HepG2 (cell line): Measurements from ENCODE around the gene FAF1. TPM values are rescaled to one million over a fixed set of nuclear protein-coding genes. Genes with fewer than 3 reads are reported as not detected.

Experiments
- ATAC-seq: fragments of 200-7000 bp; cut with Tn5 transposase; 3 replicates; pipeline ENCODE4 v1.9.1; 2020; ENCODE audit warnings: mild to moderate bottlenecking, moderate library complexity
- BruUV-seq: library from RNA; stranded (reverse); fragments of 400-500 nt; replicated peaks from 2 replicates; lab custom pipeline; 2021; lab: Mats Ljungman, UMichigan
- CTCF ChIA-PET: fragments of 300-600 bp; formaldehyde crosslinking; extraction: SDS; loops from one replicate; lab custom pipeline; 2021; ENCODE audit warnings: low total read pairs, inconsistent platforms, low intra/inter-chr PET ratio; lab: Yijun Ruan, JAX
- POLR2A ChIA-PET: fragments of 350-600 bp; sonication (Branson Sonifier 250); formaldehyde crosslinking; loops from one replicate; lab custom pipeline; 2020; ENCODE audit warnings: antibody characterized with exemption, inconsistent platforms; lab: Yijun Ruan, JAX
- DNase-seq: peaks from one replicate; pipeline ENCODE4 v3.0.0-alpha.2; 2015; ENCODE audit warnings: low spot score
- FAIRE-seq: peaks from 3 replicates; lab custom pipeline; 2011; peaks lifted over from hg19 to GRCh38; lab: Jason Lieb, UNC
- H2AFZ ChIP-seq: one replicate; pipeline ENCODE4 v1.6.1; 2011; ENCODE audit warnings: low read length, inconsistent platforms
- H3K27ac ChIP-seq: fragments of 300-600 bp; 3 replicates; pipeline ENCODE4 v1.8.0; 2011; ENCODE audit warnings: mixed run types, mild to moderate bottlenecking, mixed read lengths, low read length, inconsistent platforms; ENCODE audit not compliant: insufficient read depth; ENCODE audit errors: extremely low read length
- H3K27me3 ChIP-seq, 2 experiments: fragments of 200-600 bp in 1 of 2; 2 replicates in 1 of 2; 3 replicates in 1 of 2; pipeline versions ENCODE4 v1.6.0 to v1.8.0; 2011; ENCODE audit warnings: low read length in 2 of 2, mild to moderate bottlenecking in 2 of 2, moderate library complexity in 2 of 2, inconsistent platforms in 1 of 2; ENCODE audit not compliant: insufficient read depth in 2 of 2, control insufficient read depth in 1 of 2
- H3K36me3 ChIP-seq, 2 experiments: fragments of 200-600 bp in 1 of 2; replicated peaks in 1 of 2; 2 replicates in 1 of 2; 3 replicates in 1 of 2; pipeline versions ENCODE4 v1.5.1 to v1.8.0; 2011; ENCODE audit warnings: low read length in 2 of 2, inconsistent platforms in 1 of 2; ENCODE audit not compliant: insufficient read depth in 2 of 2, control insufficient read depth in 1 of 2
- H3K4me1 ChIP-seq: 2 replicates; pipeline ENCODE4 v1.5.1; 2012; ENCODE audit warnings: low read length, inconsistent platforms; ENCODE audit not compliant: insufficient read depth
- H3K4me2 ChIP-seq: 2 replicates; pipeline ENCODE4 v1.6.0; 2011; ENCODE audit warnings: low read depth, low read length, inconsistent platforms
- H3K4me3 ChIP-seq, 3 experiments: fragments of 200-600 bp in 1 of 3; sonication (generic), shearing (Covaris generic) in 1 of 3; replicated peaks in 1 of 3; 2 replicates each; pipeline ENCODE4 v1.5.1; 2011 to 2016; ENCODE audit warnings: low read length in 3 of 3, inconsistent platforms in 2 of 3, low read depth in 2 of 3, mild to moderate bottlenecking in 2 of 3, control low read depth in 1 of 3, mixed read lengths in 1 of 3; ENCODE audit not compliant: insufficient read depth in 1 of 3
- H3K79me2 ChIP-seq: one replicate; pipeline ENCODE4 v1.6.1; 2011; ENCODE audit warnings: low read length, inconsistent platforms; ENCODE audit not compliant: insufficient read depth
- H3K9ac ChIP-seq: 2 replicates; pipeline ENCODE4 v1.6.0; 2011; ENCODE audit warnings: mild to moderate bottlenecking, low read depth, low read length, inconsistent platforms; ENCODE audit not compliant: insufficient read depth
- H3K9me3 ChIP-seq: 2 replicates; pipeline ENCODE4 v1.5.1; 2012; ENCODE audit warnings: mild to moderate bottlenecking, low read length
- H4K20me1 ChIP-seq: 2 replicates; pipeline ENCODE4 v1.6.0; 2011; ENCODE audit warnings: inconsistent platforms, mild to moderate bottlenecking, low read length, moderate library complexity; ENCODE audit not compliant: insufficient read depth
- CC2D1A ChIP-seq: sonication (generic); formaldehyde crosslinking; IDR thresholded peaks from 2 replicates; pipeline ENCODE4 v1.8.1; 2023; ENCODE audit warnings: mild to moderate bottlenecking, missing genetic modification reagents
- KLF11 ChIP-seq: IDR thresholded peaks from 2 replicates; pipeline ENCODE4 v1.6.1; 2016; ENCODE audit warnings: missing compliant biosample characterization
- PHF5A ChIP-seq: IDR thresholded peaks from one replicate; pipeline ENCODE4 v1.6.1; 2018; ENCODE audit warnings: low read depth, missing genetic modification reagents; ENCODE audit not compliant: unreplicated experiment
- PLRG1 ChIP-seq: fragments of 450-650 bp; conservative IDR thresholded peaks from 2 replicates; pipeline ENCODE4 v1.6.1; 2016
- SAP130 ChIP-seq: IDR thresholded peaks from 2 replicates; pipeline ENCODE4 v1.6.1; 2016; ENCODE audit warnings: low read depth
- SYNCRIP ChIP-seq: fragments of 200-400 bp; formaldehyde crosslinking; IDR thresholded peaks from 2 replicates; pipeline ENCODE4 v1.6.1; 2018; ENCODE audit warnings: mild to moderate bottlenecking, low read depth, low read length; ENCODE audit not compliant: insufficient read depth
- ZNF124 ChIP-seq: sonication (generic); formaldehyde crosslinking; IDR thresholded peaks from 2 replicates; pipeline ENCODE4 v1.4.0; 2020; ENCODE audit warnings: missing genetic modification reagents
- ZNF460 ChIP-seq: sonication (generic); formaldehyde crosslinking; IDR thresholded peaks from 2 replicates; pipeline ENCODE4 v1.5.1; 2020; ENCODE audit warnings: missing genetic modification reagents, mild to moderate bottlenecking, borderline replicate concordance
- ZNF737 ChIP-seq: sonication (generic); formaldehyde crosslinking; IDR thresholded peaks from 2 replicates; pipeline ENCODE4 v1.5.0; 2020; ENCODE audit warnings: missing genetic modification reagents, mild to moderate bottlenecking, borderline replicate concordance
- ZSCAN20 ChIP-seq: sonication (generic); formaldehyde crosslinking; IDR thresholded peaks from 2 replicates; pipeline ENCODE4 v1.4.0; 2020; ENCODE audit warnings: missing genetic modification reagents, mild to moderate bottlenecking, borderline replicate concordance
- WGBS: methylation state at CpG from one replicate; pipeline ENCODE4 v1.1.6; 2017; ENCODE audit warnings: low lambda C conversion rate; 5-methylcytosine and 5-hydroxymethylcytosine counted together
- in situ Hi-C: cut with HindIII; loops from 2 replicates; pipeline ENCODE4 v1.10.0; 2017; ENCODE audit warnings: low pct_unique_long_range_greater_than_20kb; ENCODE audit not compliant: extremely low pct_ligation_motif_present
- intact Hi-C: fragments of 100-400 bp; cut with micrococcal nuclease; formaldehyde crosslinking; loops from one replicate; pipeline ENCODE4 v1.10.0; 2022; ENCODE audit not compliant: unreplicated experiment
- polyA plus RNA-seq, 8 experiments: library from polyadenylated mRNA; depleted of rRNA in 3 of 8; stranded (reverse) in 7 of 8; unstranded in 1 of 8; fragments of >200 nt; fragmentation: Illumina TruSeq in 4 of 8; extraction: Trizol in 4 of 8; gene quantifications; 2 replicates each; pipeline versions ENCODE4 v1.2.1 to v1.2.3, GENCODE V29; 2011 to 2016; ENCODE audit warnings: low read depth in 4 of 8, missing spikeins in 1 of 8, mixed read lengths in 1 of 8; ENCODE audit not compliant: insufficient read depth in 1 of 8
- total RNA-seq, 5 experiments: library from RNA; depleted of rRNA; stranded (reverse); fragments of >200 nt; fragmentation: Illumina TruSeq; extraction: Trizol; gene quantifications; 2 replicates each; pipeline ENCODE4 v1.2.3, GENCODE V29; 2016; ENCODE audit warnings: low read depth in 1 of 5
- TF ChIP-seq, protein P1 (sequence below): sonication (generic); formaldehyde crosslinking; IDR thresholded peaks from 2 replicates; pipeline ENCODE4 v1.5.1; 2020; ENCODE audit warnings: mild to moderate bottlenecking, missing genetic modification reagents, borderline replicate concordance
- TF ChIP-seq, protein P2 (sequence below): IDR thresholded peaks from 2 replicates; pipeline ENCODE4 v1.6.1; 2016; ENCODE audit warnings: low read depth
- TF ChIP-seq, protein P3 (sequence below): sonication (generic); formaldehyde crosslinking; IDR thresholded peaks from 2 replicates; pipeline ENCODE4 v1.4.0; 2020; ENCODE audit warnings: mild to moderate bottlenecking, missing genetic modification reagents
- TF ChIP-seq, protein P4 (sequence below): sonication (generic); formaldehyde crosslinking; IDR thresholded peaks from 2 replicates; pipeline ENCODE4 v1.4.0; 2020; ENCODE audit warnings: mild to moderate bottlenecking, missing genetic modification reagents
- TF ChIP-seq, protein P5 (sequence below): sonication (generic); formaldehyde crosslinking; IDR thresholded peaks from 2 replicates; pipeline ENCODE4 v1.5.0; 2020; ENCODE audit warnings: mild to moderate bottlenecking, low read depth, missing genetic modification reagents, borderline replicate concordance

FAF1 gene
- total and polyA plus RNA-seq, 2 of the 13 experiments (the other 11 are each of a cell fraction or from before 2014, with no cell fraction given) = 19.4 to 63.3 TPM

DNA sequence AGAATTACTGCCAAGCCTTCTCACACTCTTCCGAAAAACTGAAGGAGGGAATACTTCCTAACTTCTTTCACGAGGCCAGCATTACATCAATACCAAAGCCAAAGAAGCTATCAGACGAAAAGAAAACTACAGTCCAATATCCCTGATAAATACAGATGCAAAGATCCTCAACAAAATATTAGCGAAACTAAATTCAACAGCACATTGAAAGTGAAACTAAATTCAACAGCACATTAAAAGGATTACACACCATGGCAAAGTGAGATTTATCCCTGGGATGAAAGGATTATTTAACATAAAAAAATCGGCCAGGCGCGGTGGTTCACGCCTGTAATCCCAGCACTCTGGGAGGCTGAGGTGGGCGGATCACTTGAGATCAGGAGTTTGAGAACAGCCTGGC lies 176.8 kb downstream of the FAF1 start (continued):
- TF ChIP-seq, protein P1, sequence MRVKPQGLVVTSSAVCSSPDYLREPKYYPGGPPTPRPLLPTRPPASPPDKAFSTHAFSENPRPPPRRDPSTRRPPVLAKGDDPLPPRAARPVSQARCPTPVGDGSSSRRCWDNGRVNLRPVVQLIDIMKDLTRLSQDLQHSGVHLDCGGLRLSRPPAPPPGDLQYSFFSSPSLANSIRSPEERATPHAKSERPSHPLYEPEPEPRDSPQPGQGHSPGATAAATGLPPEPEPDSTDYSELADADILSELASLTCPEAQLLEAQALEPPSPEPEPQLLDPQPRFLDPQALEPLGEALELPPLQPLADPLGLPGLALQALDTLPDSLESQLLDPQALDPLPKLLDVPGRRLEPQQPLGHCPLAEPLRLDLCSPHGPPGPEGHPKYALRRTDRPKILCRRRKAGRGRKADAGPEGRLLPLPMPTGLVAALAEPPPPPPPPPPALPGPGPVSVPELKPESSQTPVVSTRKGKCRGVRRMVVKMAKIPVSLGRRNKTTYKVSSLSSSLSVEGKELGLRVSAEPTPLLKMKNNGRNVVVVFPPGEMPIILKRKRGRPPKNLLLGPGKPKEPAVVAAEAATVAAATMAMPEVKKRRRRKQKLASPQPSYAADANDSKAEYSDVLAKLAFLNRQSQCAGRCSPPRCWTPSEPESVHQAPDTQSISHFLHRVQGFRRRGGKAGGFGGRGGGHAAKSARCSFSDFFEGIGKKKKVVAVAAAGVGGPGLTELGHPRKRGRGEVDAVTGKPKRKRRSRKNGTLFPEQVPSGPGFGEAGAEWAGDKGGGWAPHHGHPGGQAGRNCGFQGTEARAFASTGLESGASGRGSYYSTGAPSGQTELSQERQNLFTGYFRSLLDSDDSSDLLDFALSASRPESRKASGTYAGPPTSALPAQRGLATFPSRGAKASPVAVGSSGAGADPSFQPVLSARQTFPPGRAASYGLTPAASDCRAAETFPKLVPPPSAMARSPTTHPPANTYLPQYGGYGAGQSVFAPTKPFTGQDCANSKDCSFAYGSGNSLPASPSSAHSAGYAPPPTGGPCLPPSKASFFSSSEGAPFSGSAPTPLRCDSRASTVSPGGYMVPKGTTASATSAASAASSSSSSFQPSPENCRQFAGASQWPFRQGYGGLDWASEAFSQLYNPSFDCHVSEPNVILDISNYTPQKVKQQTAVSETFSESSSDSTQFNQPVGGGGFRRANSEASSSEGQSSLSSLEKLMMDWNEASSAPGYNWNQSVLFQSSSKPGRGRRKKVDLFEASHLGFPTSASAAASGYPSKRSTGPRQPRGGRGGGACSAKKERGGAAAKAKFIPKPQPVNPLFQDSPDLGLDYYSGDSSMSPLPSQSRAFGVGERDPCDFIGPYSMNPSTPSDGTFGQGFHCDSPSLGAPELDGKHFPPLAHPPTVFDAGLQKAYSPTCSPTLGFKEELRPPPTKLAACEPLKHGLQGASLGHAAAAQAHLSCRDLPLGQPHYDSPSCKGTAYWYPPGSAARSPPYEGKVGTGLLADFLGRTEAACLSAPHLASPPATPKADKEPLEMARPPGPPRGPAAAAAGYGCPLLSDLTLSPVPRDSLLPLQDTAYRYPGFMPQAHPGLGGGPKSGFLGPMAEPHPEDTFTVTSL = no peak
- TF ChIP-seq, protein P2, sequence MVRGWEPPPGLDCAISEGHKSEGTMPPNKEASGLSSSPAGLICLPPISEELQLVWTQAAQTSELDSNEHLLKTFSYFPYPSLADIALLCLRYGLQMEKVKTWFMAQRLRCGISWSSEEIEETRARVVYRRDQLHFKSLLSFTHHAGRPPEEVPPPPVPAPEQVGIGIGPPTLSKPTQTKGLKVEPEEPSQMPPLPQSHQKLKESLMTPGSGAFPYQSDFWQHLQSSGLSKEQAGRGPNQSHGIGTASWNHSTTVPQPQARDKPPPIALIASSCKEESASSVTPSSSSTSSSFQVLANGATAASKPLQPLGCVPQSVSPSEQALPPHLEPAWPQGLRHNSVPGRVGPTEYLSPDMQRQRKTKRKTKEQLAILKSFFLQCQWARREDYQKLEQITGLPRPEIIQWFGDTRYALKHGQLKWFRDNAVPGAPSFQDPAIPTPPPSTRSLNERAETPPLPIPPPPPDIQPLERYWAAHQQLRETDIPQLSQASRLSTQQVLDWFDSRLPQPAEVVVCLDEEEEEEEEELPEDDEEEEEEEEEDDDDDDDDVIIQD (CRISPR knock-in tag) = no peak

DNA sequence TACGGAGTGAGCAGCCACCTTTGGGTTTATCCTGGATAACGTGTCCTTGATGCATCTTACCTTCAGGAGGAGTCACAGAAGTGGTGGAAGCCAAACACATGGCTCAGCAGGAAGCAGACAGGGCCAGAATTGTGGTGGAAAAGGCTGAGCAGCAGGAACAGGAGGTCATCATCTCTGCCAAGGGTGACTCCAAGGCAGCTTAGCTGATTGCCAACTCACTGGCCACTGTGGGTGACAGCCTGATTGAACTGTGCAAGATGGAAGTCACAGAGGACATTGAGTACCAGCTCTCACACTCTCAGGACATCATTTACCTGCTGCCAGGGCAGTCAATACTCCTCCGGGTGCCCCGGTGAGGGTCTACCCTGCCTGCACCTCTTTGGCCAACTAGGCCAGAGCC lies 179.3 kb downstream of the FAF1 start:
- Histone ChIP-seq H3K9ac (no peak overlapping the region), H3K27me3 (no peaks in the 10 kb centered on the region), H3K4me3 (no peak overlapping the region), H4K20me1 (no peaks in the 10 kb centered on the region), H2AFZ (no peak overlapping the region), H3K79me2 (no peaks in the 10 kb centered on the region), H3K27ac (no peak overlapping the region), H3K9me3 (no peaks in the 10 kb centered on the region), H3K4me2 (no peak overlapping the region), H3K4me1 (peaks cover 14% of the 10 kb centered on the region), H3K36me3 (peaks cover 5 to 18% of the 10 kb centered on the region in 2 experiments; a peak in 4 of 5 replicates)
- WGBS = 95% methylated on average over 4 of the region's 4 CpGs
- intact Hi-C loops = no loop called here
- FAIRE-seq (no peak), ATAC-seq (no peak), DNase-seq (no peak)
- in situ Hi-C loops = no loop called here
- POLR2A ChIA-PET = no interaction called here
- no TSS peak for BruUV-seq
- CTCF ChIA-PET = no interaction called here
- no peak for TF ChIP-seq PHF5A (CRISPR knock-in tag)
- TF ChIP-seq, protein P3, sequence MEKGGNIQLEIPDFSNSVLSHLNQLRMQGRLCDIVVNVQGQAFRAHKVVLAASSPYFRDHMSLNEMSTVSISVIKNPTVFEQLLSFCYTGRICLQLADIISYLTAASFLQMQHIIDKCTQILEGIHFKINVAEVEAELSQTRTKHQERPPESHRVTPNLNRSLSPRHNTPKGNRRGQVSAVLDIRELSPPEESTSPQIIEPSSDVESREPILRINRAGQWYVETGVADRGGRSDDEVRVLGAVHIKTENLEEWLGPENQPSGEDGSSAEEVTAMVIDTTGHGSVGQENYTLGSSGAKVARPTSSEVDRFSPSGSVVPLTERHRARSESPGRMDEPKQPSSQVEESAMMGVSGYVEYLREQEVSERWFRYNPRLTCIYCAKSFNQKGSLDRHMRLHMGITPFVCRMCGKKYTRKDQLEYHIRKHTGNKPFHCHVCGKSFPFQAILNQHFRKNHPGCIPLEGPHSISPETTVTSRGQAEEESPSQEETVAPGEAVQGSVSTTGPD (CRISPR knock-in tag) = no peak
- no peak for TF ChIP-seq PLRG1
- TF ChIP-seq ZNF737 (CRISPR knock-in tag) = no peak
- no peak for TF ChIP-seq ZNF124
- no peak for TF ChIP-seq ZSCAN20 (CRISPR knock-in tag)
- TF ChIP-seq, protein P4, sequence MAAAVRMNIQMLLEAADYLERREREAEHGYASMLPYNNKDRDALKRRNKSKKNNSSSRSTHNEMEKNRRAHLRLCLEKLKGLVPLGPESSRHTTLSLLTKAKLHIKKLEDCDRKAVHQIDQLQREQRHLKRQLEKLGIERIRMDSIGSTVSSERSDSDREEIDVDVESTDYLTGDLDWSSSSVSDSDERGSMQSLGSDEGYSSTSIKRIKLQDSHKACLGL (CRISPR knock-in tag) = no peak
- no peak for TF ChIP-seq ZNF460 (CRISPR knock-in tag)
- no peak for TF ChIP-seq SYNCRIP
- no peak for TF ChIP-seq SAP130
- TF ChIP-seq, protein P5, sequence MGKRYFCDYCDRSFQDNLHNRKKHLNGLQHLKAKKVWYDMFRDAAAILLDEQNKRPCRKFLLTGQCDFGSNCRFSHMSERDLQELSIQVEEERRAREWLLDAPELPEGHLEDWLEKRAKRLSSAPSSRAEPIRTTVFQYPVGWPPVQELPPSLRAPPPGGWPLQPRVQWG = no peak
- no peak for TF ChIP-seq CC2D1A (CRISPR knock-in tag)
- no peak for TF ChIP-seq KLF11
